CD4-positive, alpha-beta T cell treated with Interleukin-12 subunit alpha and Interleukin-12 subunit beta, for 1 hour (primary cell): ENCODE results near the gene ING4.

Experiments used
- DNase-seq: peaks from one replicate; pipeline ENCODE4 v3.0.0-alpha.2; 2020

Gene ING4

GRCh38 chr12:6605421-6606330 is 57.2 kb downstream of the ING4 start:
- DNase-seq: peak; percentile 68

DNA sequence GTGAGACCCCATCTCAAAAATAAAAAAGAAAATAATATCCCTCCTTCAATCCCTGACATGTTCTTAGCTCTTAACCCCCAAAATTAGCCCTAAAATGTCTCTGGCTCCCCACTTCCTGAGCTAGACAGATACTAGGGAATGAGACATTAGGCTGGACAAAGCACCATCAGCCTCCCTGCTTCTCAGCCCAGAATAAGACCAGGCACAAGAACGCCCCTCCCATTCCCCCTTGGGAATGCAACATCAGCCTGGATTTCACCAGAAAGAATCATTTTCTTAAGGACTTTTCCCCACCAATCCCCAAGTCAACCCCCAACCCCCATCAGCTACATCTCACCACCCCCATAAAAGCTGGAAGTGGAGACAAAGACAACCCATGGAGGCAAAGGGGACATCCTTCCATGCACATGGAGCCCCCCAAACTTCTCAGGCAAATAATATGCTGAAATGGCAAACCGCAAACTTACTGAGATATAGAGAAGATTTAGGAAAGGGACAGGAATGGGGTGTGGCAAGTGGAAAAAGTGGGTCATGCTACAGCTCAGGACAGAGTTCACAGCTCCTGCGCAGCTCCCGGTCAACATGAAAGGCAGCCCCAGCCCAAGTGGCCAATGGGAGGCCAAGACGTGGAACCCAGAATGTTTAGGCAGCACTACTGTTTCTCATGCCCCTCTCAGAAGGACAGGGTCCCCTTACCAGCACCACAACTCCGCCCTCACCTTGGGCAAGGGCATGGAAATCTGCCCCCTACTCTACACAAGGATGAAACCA is 58.5 kb downstream of the ING4 start:
- DNase-seq: no peak

- DNase-seq: peak; percentile 62
These were observed 59.8 kb downstream of the ING4 start for GRCh38 chr12:6603095-6603567.

GRCh38 chr12:6602526-6602925 is 60.4 kb downstream of the ING4 start:
- no peak for DNase-seq
